Endothelial cell of umbilical vein (primary cell): ENCODE data around the gene FARP2. TPM values are rescaled to one million over a fixed set of nuclear protein-coding genes. Genes with fewer than 3 reads are reported as not detected.

Experiments
- BruUV-seq: library from RNA; stranded (reverse); fragments of 400-500 nt; replicated peaks from 2 replicates; lab custom pipeline; 2021; lab: Mats Ljungman, UMichigan
- CTCF ChIA-PET: fragments of 300-600, 350-600 bp; sonication (Branson Sonifier 250); formaldehyde crosslinking; loops from one replicate; lab custom pipeline; 2021; ENCODE audit warnings: antibody characterized with exemption, inconsistent platforms; lab: Charles Lee
- POLR2A ChIA-PET: fragments of 300-600, 350-600 bp; sonication (Branson Sonifier 250); formaldehyde crosslinking; loops from one replicate; lab custom pipeline; 2021; ENCODE audit warnings: antibody characterized with exemption, inconsistent platforms; lab: Charles Lee
- DNase-seq: peaks from one replicate; pipeline ENCODE4 v3.0.0-alpha.2; 2011; ENCODE audit warnings: low read depth, low spot score
- FAIRE-seq: peaks from 2 replicates; lab custom pipeline; 2011; peaks lifted over from hg19 to GRCh38; lab: Jason Lieb, UNC
- H2AFZ ChIP-seq: 2 replicates; pipeline ENCODE4 v1.6.0; 2012; ENCODE audit warnings: low read depth, low read length, control low read depth, inconsistent platforms
- H3K27ac ChIP-seq: 2 replicates; pipeline ENCODE4 v1.5.1; 2011; ENCODE audit warnings: low read depth, mild to moderate bottlenecking, control low read depth, low read length, moderate library complexity; ENCODE audit not compliant: insufficient read depth
- H3K27me3 ChIP-seq, 2 experiments: 2 replicates each; pipeline versions ENCODE4 v1.6.0 to v1.6.1; 2011; ENCODE audit warnings: low read length in 2 of 2, mixed read lengths in 1 of 2; ENCODE audit not compliant: control insufficient read depth in 2 of 2, insufficient read depth in 2 of 2
- H3K36me3 ChIP-seq, 2 experiments: 2 replicates in 1 of 2; 3 replicates in 1 of 2; pipeline ENCODE4 v1.5.1; 2011; ENCODE audit warnings: low read length in 2 of 2, mild to moderate bottlenecking in 1 of 2, moderate library complexity in 1 of 2; ENCODE audit not compliant: control insufficient read depth in 2 of 2, insufficient read depth in 2 of 2; ENCODE audit errors: extremely low read depth in 1 of 2
- H3K4me1 ChIP-seq: 3 replicates; pipeline ENCODE4 v1.5.1; 2011; ENCODE audit warnings: mild to moderate bottlenecking, low read length; ENCODE audit not compliant: control insufficient read depth, insufficient read depth; ENCODE audit errors: extremely low read depth
- H3K4me2 ChIP-seq: 2 replicates; pipeline ENCODE4 v1.6.1; 2011; ENCODE audit warnings: low read length, control low read depth, mixed read lengths; ENCODE audit not compliant: insufficient read depth
- H3K4me3 ChIP-seq, 3 experiments: fragments of 200-600 bp in 1 of 3; sonication (generic), shearing (Covaris generic) in 1 of 3; replicated peaks in 1 of 3; 2 replicates each; pipeline ENCODE4 v1.5.1; 2011 to 2016; ENCODE audit warnings: control low read depth in 3 of 3, low read length in 3 of 3, mild to moderate bottlenecking in 2 of 3, inconsistent platforms in 1 of 3, low read depth in 1 of 3, moderate library complexity in 1 of 3; ENCODE audit not compliant: insufficient read depth in 1 of 3
- H3K79me2 ChIP-seq: 2 replicates; pipeline ENCODE4 v1.6.0; 2012; ENCODE audit warnings: low read length, inconsistent platforms; ENCODE audit not compliant: control insufficient read depth, insufficient read depth
- H3K9ac ChIP-seq: replicated peaks from 2 replicates; pipeline ENCODE3; 2011; ENCODE audit warnings: low read length, control low read depth; ENCODE audit not compliant: insufficient read depth; ENCODE audit errors: extremely low read depth
- H3K9me1 ChIP-seq: replicated peaks from 3 replicates; pipeline ENCODE4 v1.6.0; 2011; ENCODE audit warnings: mild to moderate bottlenecking, low read length; ENCODE audit not compliant: control insufficient read depth, insufficient read depth; ENCODE audit errors: extremely low read depth
- H3K9me3 ChIP-seq: replicated peaks from 2 replicates; pipeline ENCODE4 v1.5.1; 2012; ENCODE audit warnings: low read length, inconsistent platforms; ENCODE audit not compliant: control insufficient read depth, insufficient read depth
- H4K20me1 ChIP-seq: replicated peaks from 2 replicates; pipeline ENCODE3; 2011; ENCODE audit warnings: mild to moderate bottlenecking, low read length; ENCODE audit not compliant: control insufficient read depth, insufficient read depth; ENCODE audit errors: extremely low read depth
- FOS ChIP-seq: IDR thresholded peaks from 2 replicates; pipeline ENCODE4 v1.6.1; 2011; ENCODE audit warnings: mild to moderate bottlenecking, low read length, moderate library complexity, borderline replicate concordance; ENCODE audit not compliant: insufficient read depth
- GATA2 ChIP-seq: IDR thresholded peaks from 2 replicates; pipeline ENCODE4 v1.7.0; 2011; ENCODE audit warnings: low read depth, mild to moderate bottlenecking, moderate library complexity, mixed read lengths, low read length; ENCODE audit not compliant: insufficient read length, insufficient read depth
- POLR2AphosphoS5 ChIP-seq: IDR thresholded peaks from 2 replicates; pipeline ENCODE4 v1.6.1; 2012; ENCODE audit warnings: low read depth, mild to moderate bottlenecking, control low read depth, low read length, moderate library complexity; ENCODE audit not compliant: insufficient read depth
- dilution Hi-C: fragments of 300-500 bp; cut with MboI; formaldehyde crosslinking; loops from one replicate; pipeline ENCODE4 v1.15.0; 2019; ENCODE audit warnings: low sequenced_read_pairs; ENCODE audit not compliant: extremely low pct_ligation_motif_present
- intact Hi-C: fragments of 100-400 bp; cut with micrococcal nuclease; formaldehyde crosslinking; loops from one replicate; pipeline ENCODE4 v1.10.0; 2022
- polyA plus RNA-seq, 4 experiments: library from polyadenylated mRNA; depleted of rRNA in 3 of 4; stranded (reverse) in 3 of 4; unstranded in 1 of 4; fragments of >200 nt; gene quantifications; 2 replicates each; pipeline versions ENCODE4 v1.2.1 to v1.2.3, GENCODE V29; 2011 to 2012; ENCODE audit warnings: missing spikeins in 1 of 4
- total RNA-seq: library from RNA; stranded (reverse); gene quantifications from 2 replicates; pipeline ENCODE4 v1.2.3, GENCODE V29; 2021
- TF ChIP-seq, protein P1 (sequence below): IDR thresholded peaks from 2 replicates; pipeline ENCODE4 v1.6.1; 2011; ENCODE audit not compliant: insufficient read depth, insufficient read length
- TF ChIP-seq, protein P2 (sequence below), 2 donors: IDR thresholded peaks; 1 replicate in 1 of 2; 2 replicates in 1 of 2; pipeline ENCODE4 v1.5.1; 2011; ENCODE audit warnings: low read length in 2 of 2, mild to moderate bottlenecking in 2 of 2, moderate library complexity in 2 of 2, control low read depth in 1 of 2, inconsistent platforms in 1 of 2, low read depth in 1 of 2; ENCODE audit not compliant: insufficient read depth in 1 of 2; ENCODE audit errors: extremely low read depth in 1 of 2

Gene FARP2
- total and polyA plus RNA-seq, 2 donors (not counting 3 experiments of a cell fraction or from before 2014, with no cell fraction given) = 15.3 to 45.3 TPM

DNA sequence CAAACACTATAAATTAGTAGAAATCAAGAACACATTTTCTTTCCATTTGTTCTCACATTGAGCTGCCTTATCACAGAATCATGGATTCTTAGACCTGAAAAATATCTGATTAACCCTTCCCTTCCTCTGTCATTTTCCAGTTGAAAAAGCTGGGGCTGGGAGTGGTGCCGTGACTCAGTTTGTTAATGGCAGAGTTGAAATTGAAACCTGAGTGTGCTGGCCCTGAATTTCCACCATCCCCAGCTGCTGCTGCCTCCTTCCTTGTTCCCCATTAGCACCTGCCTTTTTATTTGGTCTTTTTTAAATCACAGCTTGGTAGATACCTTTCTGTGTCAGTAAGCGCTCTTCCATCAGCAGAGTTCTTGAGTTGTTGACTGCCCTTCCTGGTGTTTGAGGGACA, 10.6 kb downstream of the FARP2 start:
- no peaks in the 10 kb centered on the region for H3K9me1 ChIP-seq
- ChIA-PET POLR2A (no interaction called here), CTCF (interaction anchor here (1.4 kb wide), 1 partner anchor 10 kb away, joined by 3 read pairs; the partner anchor contains the start of gene FARP2)
- H2AFZ ChIP-seq = no peak overlapping the region
- no peaks in the 10 kb centered on the region for H3K9me3 ChIP-seq
- no peak for TF ChIP-seq GATA2
- TF ChIP-seq, protein P1, sequence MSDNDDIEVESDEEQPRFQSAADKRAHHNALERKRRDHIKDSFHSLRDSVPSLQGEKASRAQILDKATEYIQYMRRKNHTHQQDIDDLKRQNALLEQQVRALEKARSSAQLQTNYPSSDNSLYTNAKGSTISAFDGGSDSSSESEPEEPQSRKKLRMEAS = no peak
- no peak for TF ChIP-seq POLR2AphosphoS5
- TF ChIP-seq FOS = no peak
- TF ChIP-seq, protein P2, sequence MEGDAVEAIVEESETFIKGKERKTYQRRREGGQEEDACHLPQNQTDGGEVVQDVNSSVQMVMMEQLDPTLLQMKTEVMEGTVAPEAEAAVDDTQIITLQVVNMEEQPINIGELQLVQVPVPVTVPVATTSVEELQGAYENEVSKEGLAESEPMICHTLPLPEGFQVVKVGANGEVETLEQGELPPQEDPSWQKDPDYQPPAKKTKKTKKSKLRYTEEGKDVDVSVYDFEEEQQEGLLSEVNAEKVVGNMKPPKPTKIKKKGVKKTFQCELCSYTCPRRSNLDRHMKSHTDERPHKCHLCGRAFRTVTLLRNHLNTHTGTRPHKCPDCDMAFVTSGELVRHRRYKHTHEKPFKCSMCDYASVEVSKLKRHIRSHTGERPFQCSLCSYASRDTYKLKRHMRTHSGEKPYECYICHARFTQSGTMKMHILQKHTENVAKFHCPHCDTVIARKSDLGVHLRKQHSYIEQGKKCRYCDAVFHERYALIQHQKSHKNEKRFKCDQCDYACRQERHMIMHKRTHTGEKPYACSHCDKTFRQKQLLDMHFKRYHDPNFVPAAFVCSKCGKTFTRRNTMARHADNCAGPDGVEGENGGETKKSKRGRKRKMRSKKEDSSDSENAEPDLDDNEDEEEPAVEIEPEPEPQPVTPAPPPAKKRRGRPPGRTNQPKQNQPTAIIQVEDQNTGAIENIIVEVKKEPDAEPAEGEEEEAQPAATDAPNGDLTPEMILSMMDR (IDR thresholded peaks at IDR 0.05; ENCODE audit: extremely low read depth in 1 of 2, insufficient read depth in 1 of 2, low read depth in 1 of 2, low read length in 2 of 2) = no peak
- DNase-seq (no peak), FAIRE-seq (no peak)
- H3K4me1 ChIP-seq = no peaks in the 10 kb centered on the region
- H3K27ac ChIP-seq = no peak overlapping the region
- H4K20me1 ChIP-seq = no peaks in the 10 kb centered on the region
- no peak overlapping the region for H3K4me3 ChIP-seq
- no peaks in the 10 kb centered on the region for H3K36me3 ChIP-seq
- dilution Hi-C loops = no loop called here
- intact Hi-C loops = no loop called here
- H3K4me2 ChIP-seq = no peak overlapping the region
- H3K79me2 ChIP-seq = peaks cover 32% of the 10 kb centered on the region
- no TSS peak for BruUV-seq
- no peak overlapping the region for H3K9ac ChIP-seq
- H3K27me3 ChIP-seq = no peaks in the 10 kb centered on the region
